HAP-1 (cell line): Measurements from ENCODE around the gene ELFN1.

Experiments
- DNase-seq, 2 experiments: peaks; one replicate each; pipeline ENCODE4 v3.0.0-alpha.2; 2016 to 2020; ENCODE audit warnings: low spot score in 2 of 2
- H3K27me3 ChIP-seq: fragments of 250-450 bp; sonication (Bioruptor Pico); 2 replicates; pipeline ENCODE4 v1.5.1; 2020; ENCODE audit warnings: low read depth, mild to moderate bottlenecking, moderate library complexity
- H3K36me3 ChIP-seq: fragments of 250-450 bp; sonication (Bioruptor Pico); replicated peaks from 2 replicates; pipeline ENCODE4 v1.5.1; 2020; ENCODE audit warnings: mild to moderate bottlenecking
- H3K4me1 ChIP-seq: fragments of 250-450 bp; sonication (Bioruptor Pico); 2 replicates; pipeline ENCODE4 v1.5.1; 2020; ENCODE audit warnings: mild to moderate bottlenecking
- H3K4me3 ChIP-seq: fragments of 250-450 bp; sonication (Bioruptor Pico); 2 replicates; pipeline ENCODE4 v1.5.1; 2020; ENCODE audit warnings: mild to moderate bottlenecking, moderate library complexity
- H3K9me3 ChIP-seq: fragments of 250-450 bp; sonication (Bioruptor Pico); 2 replicates; pipeline ENCODE4 v1.5.1; 2020; ENCODE audit warnings: mild to moderate bottlenecking, moderate library complexity
- in situ Hi-C: fragments of 300-500 bp; cut with MboI; formaldehyde crosslinking; loops from 3 replicates; pipeline ENCODE4 v1.14.3; 2020; ENCODE audit warnings: low sequenced_read_pairs, inconsistent platforms, mixed read lengths

Gene ELFN1

GRCh38 chr7:1662767-1663166 lies 7.3 kb upstream of the ELFN1 start:
- in situ Hi-C loops, result no loop called here
- no peaks in the 10 kb centered on the region for H3K9me3 ChIP-seq
- H3K4me3 ChIP-seq, result no peak overlapping the region
- H3K27me3 ChIP-seq, result peaks cover 20% of the 10 kb centered on the region
- peak in 1 of 2 experiments; percentile 3 for DNase-seq
- no peaks in the 10 kb centered on the region for H3K36me3 ChIP-seq
- H3K4me1 ChIP-seq, result no peaks in the 10 kb centered on the region

- H3K4me3 ChIP-seq, result no peak overlapping the region
- no peaks in the 10 kb centered on the region for H3K4me1 ChIP-seq
- no peaks in the 10 kb centered on the region for H3K36me3 ChIP-seq
- peak in 1 of 2 experiments; percentile 6 for DNase-seq
- peaks cover 20% of the 10 kb centered on the region for H3K27me3 ChIP-seq
- in situ Hi-C loops, result no loop called here
- H3K9me3 ChIP-seq, result no peaks in the 10 kb centered on the region
Measured at GRCh38 chr7:1663223-1663622, 6.9 kb upstream of the ELFN1 start.

- in situ Hi-C loops, result no loop called here
- peak overlapping the region; percentile 47 for H3K4me3 ChIP-seq
- H3K4me1 ChIP-seq, result no peaks in the 10 kb centered on the region
- H3K9me3 ChIP-seq, result no peaks in the 10 kb centered on the region
- peak in 1 of 2 experiments; percentile 9 for DNase-seq
- no peaks in the 10 kb centered on the region for H3K36me3 ChIP-seq
- peaks cover 20% of the 10 kb centered on the region for H3K27me3 ChIP-seq
Measured at GRCh38 chr7:1663857-1664651, 6.0 kb upstream of the ELFN1 start.

GRCh38 chr7:1664711-1665548 lies 5.1 kb upstream of the ELFN1 start:
- no peaks in the 10 kb centered on the region for H3K9me3 ChIP-seq
- peaks cover 20% of the 10 kb centered on the region for H3K27me3 ChIP-seq
- DNase-seq, result peak; percentile 62 to 88
- H3K36me3 ChIP-seq, result no peaks in the 10 kb centered on the region
- H3K4me3 ChIP-seq, result peak overlapping the region; percentile 47
- no peaks in the 10 kb centered on the region for H3K4me1 ChIP-seq
- in situ Hi-C loops, result no loop called here

GRCh38 chr7:1665549-1666316 lies 4.3 kb upstream of the ELFN1 start:
- no peaks in the 10 kb centered on the region for H3K4me1 ChIP-seq
- H3K4me3 ChIP-seq, result peak overlapping the region; percentile 31
- in situ Hi-C loops, result no loop called here
- H3K27me3 ChIP-seq, result peaks cover 20% of the 10 kb centered on the region
- peak in 1 of 2 experiments; percentile 52 for DNase-seq
- H3K36me3 ChIP-seq, result no peaks in the 10 kb centered on the region
- no peaks in the 10 kb centered on the region for H3K9me3 ChIP-seq

- H3K4me3 ChIP-seq, result peak overlapping the region; percentile 31
- H3K27me3 ChIP-seq, result peaks cover 23% of the 10 kb centered on the region
- H3K36me3 ChIP-seq, result no peaks in the 10 kb centered on the region
- no peaks in the 10 kb centered on the region for H3K9me3 ChIP-seq
- in situ Hi-C loops, result no loop called here
- no peaks in the 10 kb centered on the region for H3K4me1 ChIP-seq
- DNase-seq, result no peak
Measured at GRCh38 chr7:1666317-1666822, 3.7 kb upstream of the ELFN1 start.

GRCh38 chr7:1666823-1667565 lies 3.1 kb upstream of the ELFN1 start:
- H3K27me3 ChIP-seq, result peaks cover 24% of the 10 kb centered on the region
- DNase-seq, result no peak
- H3K36me3 ChIP-seq, result no peaks in the 10 kb centered on the region
- H3K4me1 ChIP-seq, result no peaks in the 10 kb centered on the region
- in situ Hi-C loops, result no loop called here
- H3K4me3 ChIP-seq, result peak overlapping the region; percentile 31
- no peaks in the 10 kb centered on the region for H3K9me3 ChIP-seq

- Histone ChIP-seq H3K36me3 (no peaks in the 10 kb centered on the region), H3K4me3 (peak overlapping the region; percentile 31), H3K27me3 (peaks cover 26% of the 10 kb centered on the region), H3K9me3 (no peaks in the 10 kb centered on the region), H3K4me1 (no peaks in the 10 kb centered on the region)
- DNase-seq, result peak in 1 of 2 experiments; percentile 40
- in situ Hi-C loops, result no loop called here
Measured at GRCh38 chr7:1667566-1668395, 2.3 kb upstream of the ELFN1 start.

GRCh38 chr7:1668396-1669063 lies 1.5 kb upstream of the ELFN1 start:
- no peak for DNase-seq
- in situ Hi-C loops, result no loop called here
- H3K27me3 ChIP-seq, result peaks cover 26% of the 10 kb centered on the region
- H3K36me3 ChIP-seq, result no peaks in the 10 kb centered on the region
- H3K4me1 ChIP-seq, result no peaks in the 10 kb centered on the region
- H3K4me3 ChIP-seq, result no peak overlapping the region
- no peaks in the 10 kb centered on the region for H3K9me3 ChIP-seq

GRCh38 chr7:1669064-1669951 lies 769 bp upstream of the ELFN1 start:
- H3K4me3 ChIP-seq, result peak overlapping the region; percentile 13; the same call in 1 of the 2 replicates
- in situ Hi-C loops, result no loop called here
- H3K36me3 ChIP-seq, result no peaks in the 10 kb centered on the region
- no peaks in the 10 kb centered on the region for H3K9me3 ChIP-seq
- peak in 1 of 2 experiments; percentile 49 for DNase-seq
- H3K4me1 ChIP-seq, result no peaks in the 10 kb centered on the region
- peaks cover 22% of the 10 kb centered on the region for H3K27me3 ChIP-seq

GRCh38 chr7:1670894-1671593 lies 967 bp downstream of the ELFN1 start:
- Histone ChIP-seq H3K4me1 (no peaks in the 10 kb centered on the region), H3K4me3 (peak overlapping the region; percentile 34), H3K9me3 (no peaks in the 10 kb centered on the region), H3K27me3 (peaks cover 33% of the 10 kb centered on the region), H3K36me3 (no peaks in the 10 kb centered on the region)
- peak in 1 of 2 experiments; percentile 14 for DNase-seq
- in situ Hi-C loops, result no loop called here
